H1 (cell line): ENCODE measurements around the gene PLSCR3. TPM values are rescaled to one million over a fixed set of nuclear protein-coding genes. Genes with fewer than 3 reads are reported as not detected.

Source experiments
- CTCF ChIA-PET: fragments of 300-600 bp; sonication (Branson Sonifier 250); formaldehyde crosslinking; loops from one replicate; lab custom pipeline; 2021; ENCODE audit not compliant: partially characterized antibody; lab: Charles Lee
- POLR2A ChIA-PET: fragments of 300-600 bp; sonication (Branson Sonifier 250); formaldehyde crosslinking; loops from one replicate; lab custom pipeline; 2021; ENCODE audit warnings: inconsistent platforms; ENCODE audit not compliant: partially characterized antibody; lab: Charles Lee
- DNase-seq, 2 experiments: peaks; one replicate each; pipeline versions ENCODE4 v3.0.0 to v3.0.0-alpha.2; 2010 to 2022; ENCODE audit warnings: low spot score in 2 of 2, low read depth in 1 of 2, mixed read lengths in 1 of 2
- FAIRE-seq: peaks from 2 replicates; lab custom pipeline; 2011; peaks lifted over from hg19 to GRCh38; lab: Jason Lieb, UNC
- H2AFZ ChIP-seq: 2 replicates; pipeline ENCODE4 v1.8.1; 2012; ENCODE audit warnings: low read length, inconsistent platforms
- H2AK5ac ChIP-seq: 2 replicates; pipeline ENCODE4 v1.6.1; 2013; ENCODE audit warnings: low read depth, low read length
- H2BK120ac ChIP-seq: replicated peaks from 2 replicates; pipeline ENCODE3; 2013; ENCODE audit warnings: low read depth, low read length, inconsistent platforms
- H2BK12ac ChIP-seq: 2 replicates; pipeline ENCODE4 v1.6.1; 2013; ENCODE audit warnings: low read depth, low read length
- H2BK15ac ChIP-seq: 2 replicates; pipeline ENCODE4 v1.6.1; 2013; ENCODE audit warnings: low read length
- H2BK20ac ChIP-seq: 2 replicates; pipeline ENCODE4 v1.6.1; 2013; ENCODE audit warnings: low read length
- H2BK5ac ChIP-seq: 2 replicates; pipeline ENCODE4 v1.6.1; 2013; ENCODE audit warnings: low read depth, low read length
- H3K14ac ChIP-seq: 2 replicates; pipeline ENCODE4 v1.6.1; 2013; ENCODE audit warnings: inconsistent platforms; ENCODE audit not compliant: insufficient read length
- H3K18ac ChIP-seq: 2 replicates; pipeline ENCODE4 v1.6.1; 2013; ENCODE audit warnings: low read length; ENCODE audit errors: extremely low read depth
- H3K23ac ChIP-seq: 2 replicates; pipeline ENCODE4 v1.6.1; 2013; ENCODE audit warnings: inconsistent platforms; ENCODE audit not compliant: insufficient read length
- H3K23me2 ChIP-seq: 2 replicates; pipeline ENCODE4 v1.6.1; 2013; ENCODE audit warnings: low read depth, low read length
- H3K27ac ChIP-seq: 2 replicates; pipeline ENCODE4 v1.6.1; 2011; ENCODE audit warnings: low read depth, low read length, inconsistent platforms
- H3K27me3 ChIP-seq, 4 experiments: replicated peaks in 1 of 4; 1 replicate in 1 of 4; 2 replicates in 3 of 4; pipeline versions ENCODE4 v1.6.1 to v1.8.1; 2011 to 2013; ENCODE audit warnings: low read length in 3 of 4, mild to moderate bottlenecking in 3 of 4, inconsistent platforms in 2 of 4, mixed read lengths in 2 of 4, moderate library complexity in 1 of 4; ENCODE audit not compliant: control insufficient read depth in 3 of 4, insufficient read depth in 3 of 4; ENCODE audit errors: extremely low read depth in 1 of 4
- H3K36me3 ChIP-seq, 4 experiments: 2 replicates each; pipeline versions ENCODE4 v1.6.1 to v1.8.1; 2011 to 2013; ENCODE audit warnings: mild to moderate bottlenecking in 4 of 4, low read length in 3 of 4, moderate library complexity in 2 of 4, control low read depth in 1 of 4, inconsistent platforms in 1 of 4; ENCODE audit not compliant: insufficient read depth in 4 of 4, control insufficient read depth in 2 of 4
- H3K4ac ChIP-seq: replicated peaks from 2 replicates; pipeline ENCODE3; 2013; ENCODE audit warnings: low read length, low read depth, mixed read lengths, inconsistent platforms; ENCODE audit not compliant: insufficient read length
- H3K4me1 ChIP-seq, 4 experiments: replicated peaks in 1 of 4; 1 replicate in 1 of 4; 2 replicates in 3 of 4; pipeline versions ENCODE4 v1.6.1 to v1.8.1; 2011 to 2013; ENCODE audit warnings: low read length in 3 of 4, inconsistent platforms in 2 of 4, mixed read lengths in 1 of 4; ENCODE audit not compliant: insufficient read depth in 4 of 4, control insufficient read depth in 3 of 4
- H3K4me2 ChIP-seq, 2 experiments: 2 replicates each; pipeline versions ENCODE4 v1.6.1 to v1.8.1; 2011 to 2013; ENCODE audit warnings: low read depth in 2 of 2, low read length in 2 of 2, control low read depth in 1 of 2, inconsistent platforms in 1 of 2, mild to moderate bottlenecking in 1 of 2; ENCODE audit not compliant: insufficient read depth in 1 of 2
- H3K4me3 ChIP-seq, 4 experiments: fragments of 200-600, 300-600 bp in 1 of 4; sonication (generic), shearing (Covaris generic), sonication (Bioruptor Twin) in 1 of 4; 2 replicates each; pipeline versions ENCODE4 v1.5.1 to v1.8.1; 2011 to 2016; ENCODE audit warnings: low read length in 4 of 4, low read depth in 3 of 4, control low read depth in 2 of 4, inconsistent platforms in 2 of 4, mild to moderate bottlenecking in 2 of 4, mixed read lengths in 1 of 4, moderate library complexity in 1 of 4; ENCODE audit not compliant: insufficient read depth in 2 of 4; ENCODE audit errors: extremely low read depth in 1 of 4
- H3K56ac ChIP-seq: replicated peaks from 2 replicates; pipeline ENCODE3; 2013; ENCODE audit warnings: low read depth, mild to moderate bottlenecking, mixed read lengths, low read length, inconsistent platforms; ENCODE audit not compliant: insufficient read length
- H3K79me1 ChIP-seq: 2 replicates; pipeline ENCODE4 v1.6.1; 2013; ENCODE audit warnings: low read depth, low read length, control low read depth
- H3K79me2 ChIP-seq, 2 experiments: 2 replicates each; pipeline versions ENCODE4 v1.6.1 to v1.8.1; 2012 to 2013; ENCODE audit warnings: low read length in 2 of 2, mild to moderate bottlenecking in 2 of 2, inconsistent platforms in 1 of 2; ENCODE audit not compliant: insufficient read depth in 2 of 2, control insufficient read depth in 1 of 2
- H3K9ac ChIP-seq, 4 experiments: replicated peaks in 1 of 4; 1 replicate in 1 of 4; 2 replicates in 3 of 4; pipeline versions ENCODE4 v1.6.1 to v1.8.1; 2011 to 2013; ENCODE audit warnings: low read depth in 3 of 4, low read length in 3 of 4, control low read depth in 2 of 4, mild to moderate bottlenecking in 2 of 4, moderate library complexity in 2 of 4, inconsistent platforms in 1 of 4; ENCODE audit errors: extremely low read depth in 1 of 4
- H3K9me3 ChIP-seq, 2 experiments: 2 replicates each; pipeline versions ENCODE4 v1.6.1 to v1.8.1; 2012 to 2013; ENCODE audit warnings: mild to moderate bottlenecking in 2 of 2, moderate library complexity in 2 of 2, control low read depth in 1 of 2, inconsistent platforms in 1 of 2, low read depth in 1 of 2, low read length in 1 of 2, mixed read lengths in 1 of 2; ENCODE audit not compliant: insufficient read depth in 2 of 2
- H4K20me1 ChIP-seq, 2 experiments: replicated peaks in 1 of 2; 2 replicates each; pipeline versions ENCODE3 to v1.8.1; 2011 to 2013; ENCODE audit warnings: inconsistent platforms in 2 of 2, low read length in 2 of 2, mild to moderate bottlenecking in 1 of 2; ENCODE audit not compliant: insufficient read depth in 2 of 2, control insufficient read depth in 1 of 2
- H4K5ac ChIP-seq: 2 replicates; pipeline ENCODE4 v1.6.1; 2013; ENCODE audit warnings: low read length, low read depth, mixed read lengths, inconsistent platforms; ENCODE audit not compliant: insufficient read length
- H4K8ac ChIP-seq: 2 replicates; pipeline ENCODE4 v1.8.0; 2013; ENCODE audit warnings: mild to moderate bottlenecking, moderate library complexity, low read length, inconsistent platforms; ENCODE audit not compliant: insufficient read depth; ENCODE audit errors: extremely low read depth
- H4K91ac ChIP-seq: replicated peaks from 2 replicates; pipeline ENCODE3; 2013; ENCODE audit warnings: low read length, mixed read lengths, inconsistent platforms; ENCODE audit not compliant: insufficient read length
- ATF3 ChIP-seq: IDR thresholded peaks from 2 replicates; pipeline ENCODE4 v1.6.1; 2011; ENCODE audit warnings: low read depth, mild to moderate bottlenecking, low read length; ENCODE audit not compliant: insufficient read depth
- CHD1 ChIP-seq: IDR thresholded peaks from 2 replicates; pipeline ENCODE4 v1.6.1; 2012; ENCODE audit warnings: low read depth, low read length, improper control_type of control experiment
- CTBP2 ChIP-seq: IDR thresholded peaks from 2 replicates; pipeline ENCODE4 v1.7.0; 2011; ENCODE audit warnings: borderline replicate concordance, mild to moderate bottlenecking, moderate library complexity, mixed read lengths, low read length; ENCODE audit not compliant: insufficient read depth, insufficient read length
- EP300 ChIP-seq, 2 experiments: IDR thresholded peaks; 1 replicate in 1 of 2; 2 replicates in 1 of 2; pipeline ENCODE4 v1.6.1; 2011 to 2012; ENCODE audit warnings: low read depth in 2 of 2, low read length in 2 of 2, mild to moderate bottlenecking in 2 of 2, borderline replicate concordance in 1 of 2, inconsistent platforms in 1 of 2, moderate library complexity in 1 of 2
- KDM1A ChIP-seq: fragments of 200-600, 300-600 bp; sonication (generic); IDR thresholded peaks from 2 replicates; pipeline ENCODE4 v1.7.1; 2016; ENCODE audit warnings: mild to moderate bottlenecking, low read length, borderline replicate concordance
- RAD21 ChIP-seq, 2 experiments: IDR thresholded peaks in 1 of 2; conservative IDR thresholded peaks in 1 of 2; 2 replicates each; pipeline ENCODE4 v1.6.1; 2011; ENCODE audit warnings: low read depth in 2 of 2, low read length in 2 of 2, improper control_type of control experiment in 1 of 2, inconsistent platforms in 1 of 2, mild to moderate bottlenecking in 1 of 2, moderate library complexity in 1 of 2
- WGBS, 2 experiments: shearing (Covaris generic) in 1 of 2; methylation state at CpG; one replicate each; pipeline versions ENCODE4 v1.1.6 to v1.1.7; 2013 to 2015; ENCODE audit warnings: low lambda C conversion rate in 2 of 2, mixed read lengths in 2 of 2, inconsistent platforms in 1 of 2, low coverage in 1 of 2, missing lambda C conversion rate in 1 of 2; ENCODE audit not compliant: insufficient replicate concordance in 2 of 2, insufficient coverage in 1 of 2, insufficient read length in 1 of 2; ENCODE audit errors: extremely low coverage in 1 of 2, missing lambda C conversion rate in 1 of 2; 5-methylcytosine and 5-hydroxymethylcytosine counted together
- polyA plus RNA-seq, 7 experiments: library from polyadenylated mRNA; depleted of rRNA in 3 of 7; stranded (reverse) in 5 of 7; unstranded in 2 of 7; fragments of >200 nt in 5 of 7; fragments of 200-250 nt in 2 of 7; gene quantifications; 1 replicate in 5 of 7; 2 replicates in 1 of 7; 4 replicates in 1 of 7; pipeline versions ENCODE4 v1.2.1 to v1.2.3, GENCODE V29; 2011 to 2013; ENCODE audit warnings: missing spikeins in 2 of 7, mixed read lengths in 2 of 7
- total RNA-seq: library from RNA; stranded (reverse); fragmentation: NEBNext Ultra II Directional; extraction: Animal tissue kit (Norgen Biotek cat#: 25700); gene quantifications from 2 replicates; pipeline ENCODE4 v1.2.1, GENCODE V29; 2021

The PLSCR3 gene
- total and polyA plus RNA-seq, 2 of the 8 experiments (the other 6 are each of a cell fraction or from before 2014, with no cell fraction given), result 36.1 to 38.7 TPM

- WGBS, 2 experiments, result 81% methylated on average over 7 of the region's 7 CpGs; no CpG with 5 or more reads in 1 of the 2 experiments
- FAIRE-seq, result no peak
- TF ChIP-seq KDM1A (no peak), RAD21 (IDR thresholded peaks at IDR 0.05 in 1 of 2, conservative IDR thresholded peaks at IDR 0.05 in 1 of 2; ENCODE audit: low read depth in 2 of 2, low read length in 2 of 2) (no peak), ATF3 (no peak), CTBP2 (no peak), CHD1 (no peak), EP300 (IDR thresholded peaks at IDR 0.05; ENCODE audit: borderline replicate concordance in 1 of 2, low read depth in 2 of 2, low read length in 2 of 2) (no peak)
Observed at GRCh38 chr17:7443499-7444485, 49.5 kb upstream of the PLSCR3 start.

More at GRCh38 chr17:7443499-7444485, 49.5 kb upstream of the PLSCR3 start:
- Histone ChIP-seq H3K27ac (no peak overlapping the region), H3K4ac (no peak overlapping the region), H3K18ac (no peak overlapping the region), H3K23me2 (peaks cover 15% of the 10 kb centered on the region; the same call in 1 of the 2 replicates), H2BK15ac (no peak overlapping the region), H2BK20ac (no peak overlapping the region), H4K8ac (no peak overlapping the region; the same call in 1 of the 2 replicates), H2BK5ac (no peak overlapping the region), H3K27me3 (peaks cover 0 to 16% (median 13%) of the 10 kb centered on the region in 4 experiments; a peak in 6 of 7 replicates), H3K36me3 (no peaks in the 10 kb centered on the region), H2AK5ac (0 out of 2 replicates have a peak overlapping the region, but pooled peaks have one; percentile 28), H3K4me2 (peak overlapping the region in 1 of 2 experiments; percentile 77; a peak in 2 of 4 replicates), H3K79me2 (no peaks in the 10 kb centered on the region), H3K79me1 (no peaks in the 10 kb centered on the region), H3K23ac (no peak overlapping the region), H2BK120ac (no peak overlapping the region), H3K9me3 (no peaks in the 10 kb centered on the region), H4K91ac (no peak overlapping the region), H2AFZ (no peak overlapping the region), H3K4me1 (peaks cover 3 to 18% (median 16%) of the 10 kb centered on the region in 4 experiments), H3K9ac (no peak overlapping the region), H4K5ac (no peak overlapping the region), H2BK12ac (no peak overlapping the region; the same call in 1 of the 2 replicates), H3K4me3 (peak overlapping the region in 1 of 4 experiments; percentile 66; a peak in 1 of 8 replicates), H4K20me1 (no peaks in the 10 kb centered on the region), H3K56ac (no peak overlapping the region), H3K14ac (no peak overlapping the region)
- no peak for DNase-seq
- ChIA-PET POLR2A (interaction anchor here (0.9 to 15.5 kb wide), 10 partner anchors 7 to 137 kb away, joined by 3 to 339 read pairs (median 5); partner anchors contain the start of genes POLR2A, SLC35G6, TMEM102 and TMEM256), CTCF (interaction anchor here (0.6 to 5.4 kb wide), 17 partner anchors 9 to 267 kb away, joined by 3 to 26 read pairs (median 3); partner anchors contain the start of genes MPDU1, TMEM102 and TNFSF13)
